GM13976 (cell line): Measurements from ENCODE around the gene ATG5.

Experiments used
- DNase-seq: peaks from one replicate; pipeline ENCODE4 v3.0.0; 2012; ENCODE audit warnings: low spot score
- in situ Hi-C: fragments of 300-500 bp; cut with MboI; formaldehyde crosslinking; loops from one replicate; pipeline ENCODE4 v1.12.0; 2022; ENCODE audit warnings: low sequenced_read_pairs, mixed read lengths, inconsistent platforms; ENCODE audit not compliant: unreplicated experiment
- TF ChIP-seq, protein P1 (sequence below): IDR thresholded peaks from 2 replicates; pipeline ENCODE4 v1.5.1; 2012; ENCODE audit warnings: borderline replicate concordance, mild to moderate bottlenecking; ENCODE audit not compliant: insufficient read depth; ENCODE audit errors: extremely low read depth, missing control alignments, control extremely low read depth

ATG5 gene

DNA sequence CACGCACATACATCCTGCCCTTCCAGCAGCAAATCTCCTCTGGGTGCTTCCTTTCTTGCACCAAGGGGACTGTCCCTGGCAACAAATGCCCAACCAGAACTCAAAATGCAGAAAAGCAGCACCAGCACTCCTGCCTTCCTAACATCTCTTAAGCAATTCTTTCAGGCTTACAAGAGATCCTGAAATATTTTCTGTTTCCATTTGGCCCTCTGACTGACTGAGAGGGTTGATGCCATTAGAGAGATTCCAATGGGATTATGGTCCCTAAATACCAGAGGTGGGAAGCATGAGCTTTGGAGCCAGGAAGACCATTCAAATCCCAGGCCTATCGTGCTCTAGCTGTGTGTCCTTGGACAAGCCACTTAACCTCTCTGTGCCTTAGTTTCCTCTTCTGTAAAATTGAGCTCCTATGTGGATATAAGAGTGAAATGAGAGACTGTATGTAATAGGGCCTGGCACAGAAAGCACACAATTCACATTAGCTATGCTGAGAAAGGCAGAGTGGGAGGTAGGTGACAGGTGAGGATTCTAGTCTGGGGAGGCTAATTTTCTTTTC is 182.6 kb downstream of the ATG5 start:
- in situ Hi-C loops = no loop called here
- TF ChIP-seq, protein P1, sequence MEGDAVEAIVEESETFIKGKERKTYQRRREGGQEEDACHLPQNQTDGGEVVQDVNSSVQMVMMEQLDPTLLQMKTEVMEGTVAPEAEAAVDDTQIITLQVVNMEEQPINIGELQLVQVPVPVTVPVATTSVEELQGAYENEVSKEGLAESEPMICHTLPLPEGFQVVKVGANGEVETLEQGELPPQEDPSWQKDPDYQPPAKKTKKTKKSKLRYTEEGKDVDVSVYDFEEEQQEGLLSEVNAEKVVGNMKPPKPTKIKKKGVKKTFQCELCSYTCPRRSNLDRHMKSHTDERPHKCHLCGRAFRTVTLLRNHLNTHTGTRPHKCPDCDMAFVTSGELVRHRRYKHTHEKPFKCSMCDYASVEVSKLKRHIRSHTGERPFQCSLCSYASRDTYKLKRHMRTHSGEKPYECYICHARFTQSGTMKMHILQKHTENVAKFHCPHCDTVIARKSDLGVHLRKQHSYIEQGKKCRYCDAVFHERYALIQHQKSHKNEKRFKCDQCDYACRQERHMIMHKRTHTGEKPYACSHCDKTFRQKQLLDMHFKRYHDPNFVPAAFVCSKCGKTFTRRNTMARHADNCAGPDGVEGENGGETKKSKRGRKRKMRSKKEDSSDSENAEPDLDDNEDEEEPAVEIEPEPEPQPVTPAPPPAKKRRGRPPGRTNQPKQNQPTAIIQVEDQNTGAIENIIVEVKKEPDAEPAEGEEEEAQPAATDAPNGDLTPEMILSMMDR = no peak
- no peak for DNase-seq

DNA sequence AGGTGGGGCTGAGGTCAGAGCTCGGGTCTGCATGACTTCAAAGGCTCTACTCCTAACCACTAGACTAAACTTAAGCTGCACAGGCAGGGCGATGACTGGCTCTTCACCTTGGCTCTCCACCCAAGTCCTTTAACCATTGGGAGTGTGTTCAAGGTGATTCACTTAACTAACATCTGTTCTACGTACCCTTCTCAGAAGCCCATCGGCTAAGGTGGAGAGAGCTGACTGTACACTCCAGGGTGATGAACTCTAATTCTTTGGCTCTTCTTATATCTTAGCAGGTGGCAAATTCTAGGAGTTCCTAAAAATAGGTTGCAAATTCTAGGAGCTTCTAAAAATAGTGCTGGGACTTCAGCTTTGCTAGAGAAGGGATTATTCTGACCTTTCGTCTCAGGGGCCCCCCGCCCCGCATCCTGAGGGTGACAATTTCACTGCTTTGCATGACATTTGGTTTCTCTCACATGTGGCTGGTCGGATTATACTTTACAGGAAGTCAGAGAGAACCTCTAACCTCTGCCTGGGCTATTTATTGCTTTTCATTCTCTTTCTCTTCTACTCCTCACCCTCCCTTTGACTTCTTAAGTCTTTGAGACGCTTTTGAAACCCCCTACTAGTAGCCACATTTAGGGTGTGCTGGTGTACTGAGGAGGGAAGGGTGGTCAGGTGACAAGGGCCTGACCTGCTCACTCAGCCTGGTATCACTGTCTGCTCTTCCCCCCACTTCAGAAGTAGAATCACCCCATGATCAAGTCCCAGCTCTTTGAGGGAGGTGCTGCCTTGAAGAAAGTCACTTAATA is 183.9 kb downstream of the ATG5 start:
- TF ChIP-seq, protein P1 = no peak
- in situ Hi-C loops = no loop called here
- DNase-seq = peak; percentile 66

DNA sequence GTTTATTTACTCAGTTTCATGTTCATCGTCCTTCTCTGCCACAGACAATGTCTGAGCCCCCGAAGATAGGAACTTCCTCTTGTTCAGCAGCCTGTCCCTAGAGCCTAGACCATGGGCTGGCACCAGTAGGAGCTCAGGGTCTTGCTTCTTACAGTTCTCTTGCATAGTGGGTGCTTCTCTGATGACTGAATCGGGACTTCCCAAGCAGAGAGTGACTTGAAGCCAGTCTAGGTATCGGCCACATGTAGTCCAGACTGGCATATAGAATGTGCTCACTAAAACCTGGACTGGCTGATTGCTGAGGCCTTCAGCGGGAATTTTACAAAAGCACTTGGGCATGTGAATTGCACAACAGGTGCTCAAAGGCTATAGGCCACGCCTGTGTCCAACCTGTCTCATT is 187.4 kb downstream of the ATG5 start:
- no peak for DNase-seq
- in situ Hi-C loops = no loop called here
- TF ChIP-seq, protein P1 = no peak

DNA sequence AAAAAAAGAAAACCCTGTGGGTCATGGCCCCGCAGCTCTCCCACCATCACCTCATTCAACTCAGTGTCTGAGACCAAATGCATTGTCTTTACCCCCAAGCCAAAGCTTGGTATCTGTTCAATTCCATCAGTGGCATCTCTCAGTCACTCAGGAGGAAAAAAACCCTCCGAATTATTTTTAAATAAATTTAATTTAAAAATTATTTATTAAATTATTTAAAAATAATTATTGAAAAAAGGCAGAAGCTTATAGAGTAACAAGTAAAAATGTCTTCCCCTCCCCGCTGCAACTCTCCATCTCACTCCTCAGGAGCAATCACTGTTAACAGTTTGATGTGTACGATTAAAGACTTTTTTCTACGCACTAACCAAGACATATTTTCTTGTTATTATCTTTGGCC is 188.7 kb downstream of the ATG5 start:
- TF ChIP-seq, protein P1 = no peak
- no peak for DNase-seq
- in situ Hi-C loops = no loop called here

DNA sequence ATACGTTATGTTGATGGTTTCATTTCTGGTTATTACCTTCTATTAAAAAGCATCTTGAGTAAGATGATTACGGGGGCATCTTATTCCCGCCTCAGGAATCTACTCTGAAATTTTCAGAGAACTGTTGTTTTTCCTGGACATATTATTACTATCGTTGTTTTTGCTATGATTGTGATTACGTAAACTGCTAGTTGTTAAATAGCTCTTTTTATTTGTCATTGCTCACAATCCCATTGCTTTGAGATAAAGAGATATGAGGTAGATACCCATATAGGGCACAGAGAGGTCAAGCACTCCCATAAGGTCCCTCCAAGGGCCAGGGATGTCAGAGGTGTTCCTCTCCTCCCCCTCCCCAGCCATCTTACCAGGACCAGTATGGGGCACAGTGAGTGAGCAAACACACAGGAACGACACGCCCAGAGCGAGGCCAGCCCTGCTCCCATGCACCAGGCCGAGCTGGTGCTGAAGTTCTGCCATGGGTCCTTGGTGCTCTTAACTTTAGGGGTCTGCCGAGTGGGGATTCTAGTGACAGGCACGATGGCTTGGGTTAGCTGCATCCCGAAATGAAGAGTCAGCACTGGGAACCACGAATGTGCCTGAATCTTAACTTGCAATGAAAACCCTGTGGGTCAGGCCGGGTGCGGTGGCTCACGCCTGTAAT is 189.5 kb downstream of the ATG5 start:
- TF ChIP-seq, protein P1 = no peak
- in situ Hi-C loops = no loop called here
- no peak for DNase-seq

DNA sequence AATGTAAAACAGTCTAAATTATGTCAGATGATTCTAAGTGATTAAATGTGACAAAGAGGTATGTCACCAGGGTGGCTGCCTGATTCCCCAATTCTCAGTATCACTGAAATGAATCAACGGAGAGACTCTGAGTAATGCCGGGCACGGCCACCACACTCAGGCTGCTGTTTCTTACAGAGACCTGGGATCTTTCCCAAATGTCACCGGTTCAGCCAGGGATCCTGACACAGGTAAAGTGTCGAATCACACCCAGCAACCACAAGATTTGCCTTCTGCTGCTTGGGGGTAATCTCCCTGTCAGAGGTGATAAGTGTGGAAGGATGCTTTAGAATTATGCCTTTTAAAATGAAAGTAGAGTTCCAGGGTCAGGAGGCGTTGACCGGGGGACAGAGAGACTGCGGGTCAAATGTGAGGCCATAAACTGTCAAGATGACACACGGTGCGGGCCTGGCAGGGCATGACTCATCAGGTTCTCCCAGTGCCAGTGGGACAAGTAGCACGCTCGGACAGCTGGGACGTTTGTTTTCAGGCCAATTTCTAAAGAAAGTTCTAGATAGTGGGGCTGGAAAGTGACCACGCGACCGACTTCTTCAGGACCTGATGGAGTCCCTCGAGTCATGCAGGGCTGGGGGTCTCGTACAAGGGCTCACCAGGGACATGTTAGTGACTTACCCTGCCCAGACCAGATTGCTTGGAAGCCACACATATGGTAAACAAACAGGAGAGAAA is 190.5 kb downstream of the ATG5 start:
- in situ Hi-C loops = no loop called here
- DNase-seq = no peak
- TF ChIP-seq, protein P1 = no peak
